GM12878 (cell line): ENCODE results near the gene CENPP. TPM values are rescaled to one million over a fixed set of nuclear protein-coding genes. Genes with fewer than 3 reads are reported as not detected.
A peak's percentile ranks its signal among the peaks of the same experiment; 100 is the strongest.

Experiments
- BACH1 ChIP-seq: fragments of 450-650 bp; IDR thresholded peaks from 2 replicates; pipeline ENCODE4 v1.6.1; 2017; ENCODE audit warnings: mild to moderate bottlenecking, borderline replicate concordance
- CHD1 ChIP-seq: IDR thresholded peaks from 2 replicates; pipeline ENCODE4 v1.6.1; 2012; ENCODE audit warnings: low read depth, low read length, improper control_type of control experiment
- DPF2 ChIP-seq: fragments of 450-650 bp; IDR thresholded peaks from 2 replicates; pipeline ENCODE4 v1.6.1; 2017; ENCODE audit warnings: mild to moderate bottlenecking
- HCFC1 ChIP-seq: fragments of 150-350 bp; IDR thresholded peaks from 2 replicates; pipeline ENCODE4 v1.6.1; 2014; ENCODE audit warnings: low read length
- SREBF2 ChIP-seq: IDR thresholded peaks from 2 replicates; pipeline ENCODE4 v1.6.1; 2012; ENCODE audit warnings: mild to moderate bottlenecking, low read length
- TCF12 ChIP-seq: IDR thresholded peaks from 2 replicates; pipeline ENCODE4 v1.6.1; 2011; ENCODE audit warnings: low read depth, mild to moderate bottlenecking, low read length
- polyA plus RNA-seq, 11 experiments: library from polyadenylated mRNA; depleted of rRNA in 4 of 11; unstranded in 6 of 11; stranded (reverse) in 5 of 11; fragments of >200 nt; fragmentation: Nextera tagmentation in 4 of 11; fragmentation: Illumina TruSeq in 1 of 11; extraction: Ambion mirVana in 4 of 11; extraction: Trizol in 1 of 11; gene quantifications; 1 replicate in 1 of 11; 2 replicates in 10 of 11; pipeline versions ENCODE4 v1.2.1 to v1.2.3, GENCODE V29; 2011 to 2016; ENCODE audit warnings: inconsistent platforms in 2 of 11, missing spikeins in 2 of 11, low read depth in 1 of 11
- total RNA-seq, 4 experiments: library from RNA; depleted of rRNA in 3 of 4; stranded (reverse); fragments of >200 nt in 3 of 4; fragmentation: Illumina TruSeq in 1 of 4; extraction: Trizol in 1 of 4; gene quantifications; 2 replicates each; pipeline versions ENCODE4 v1.2.1 to v1.2.3, GENCODE V29; 2013 to 2021
- TF ChIP-seq, protein P1 (sequence below): fragments of 450-650 bp; IDR thresholded peaks from 2 replicates; pipeline ENCODE4 v1.6.1; 2016; ENCODE audit warnings: mild to moderate bottlenecking, moderate library complexity, borderline replicate concordance
- TF ChIP-seq, protein P2 (sequence below): IDR thresholded peaks from 2 replicates; pipeline ENCODE4 v1.6.1; 2012; ENCODE audit warnings: low read length, inconsistent platforms
- TF ChIP-seq, protein P3 (sequence below): IDR thresholded peaks from 2 replicates; pipeline ENCODE4 v1.6.1; 2012; ENCODE audit warnings: low read depth, low read length, improper control_type of control experiment
- TF ChIP-seq, protein P4 (sequence below): IDR thresholded peaks from 2 replicates; pipeline ENCODE4 v1.6.1; 2011; ENCODE audit warnings: low read depth, mild to moderate bottlenecking, low read length, moderate library complexity, borderline replicate concordance; ENCODE audit errors: extremely low read depth
- TF ChIP-seq, protein P5 (sequence below): fragments of 450-650 bp; IDR thresholded peaks from 2 replicates; pipeline ENCODE4 v1.6.1; 2014; ENCODE audit warnings: mild to moderate bottlenecking
- TF ChIP-seq, protein P6 (sequence below): fragments of 450-650 bp; formaldehyde crosslinking; IDR thresholded peaks from 2 replicates; pipeline ENCODE4 v1.5.0; 2022; ENCODE audit warnings: mild to moderate bottlenecking, missing genetic modification characterization

CENPP gene
- total and polyA plus RNA-seq, 10 of the 15 experiments (the other 5 are each of a cell fraction or from before 2014, with no cell fraction given), result 9.4 to 31.4 (median 19.8) TPM

DNA sequence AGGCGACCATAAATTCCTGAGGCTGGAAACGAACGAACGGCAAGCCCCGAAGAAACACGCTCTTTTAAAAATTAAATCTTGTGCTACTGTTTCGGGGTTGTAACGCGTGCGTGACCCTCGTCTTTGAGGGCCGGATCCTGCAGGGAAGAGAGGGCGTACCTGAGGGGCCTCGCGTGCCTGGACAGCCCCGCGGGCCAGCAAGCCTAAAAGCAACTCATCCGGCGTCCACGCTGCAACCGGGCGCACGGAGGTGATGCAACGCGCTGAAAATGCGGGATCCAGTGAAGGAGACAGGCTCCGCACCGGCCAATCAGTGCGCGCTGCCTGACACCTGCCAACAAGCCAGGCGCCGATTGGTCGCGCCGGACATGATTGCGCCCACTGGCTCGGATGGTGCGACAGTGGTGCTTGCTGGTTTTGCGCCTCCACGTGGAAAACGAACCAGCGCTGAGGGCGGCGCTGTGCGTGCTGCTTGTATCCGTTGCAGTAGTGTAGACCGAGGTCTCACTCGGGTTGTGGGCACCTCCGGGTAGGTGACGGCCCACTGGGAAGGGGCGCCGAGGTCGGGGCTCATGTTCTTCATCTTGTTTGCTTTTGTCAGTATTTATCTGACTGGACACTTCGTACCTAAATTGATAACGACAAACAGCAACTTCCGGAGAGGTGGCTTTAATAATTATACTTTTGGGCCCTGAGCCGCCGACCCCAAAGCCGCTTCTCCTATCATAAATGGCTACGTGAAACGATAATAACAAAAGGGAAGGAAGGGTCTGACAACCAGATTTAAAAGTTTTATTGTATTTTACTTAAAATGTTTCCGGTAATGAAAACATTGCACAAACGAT, 32.1 kb upstream of the CENPP start, which contains the start of gene IARS1 (continued):
- TF ChIP-seq, protein P1, sequence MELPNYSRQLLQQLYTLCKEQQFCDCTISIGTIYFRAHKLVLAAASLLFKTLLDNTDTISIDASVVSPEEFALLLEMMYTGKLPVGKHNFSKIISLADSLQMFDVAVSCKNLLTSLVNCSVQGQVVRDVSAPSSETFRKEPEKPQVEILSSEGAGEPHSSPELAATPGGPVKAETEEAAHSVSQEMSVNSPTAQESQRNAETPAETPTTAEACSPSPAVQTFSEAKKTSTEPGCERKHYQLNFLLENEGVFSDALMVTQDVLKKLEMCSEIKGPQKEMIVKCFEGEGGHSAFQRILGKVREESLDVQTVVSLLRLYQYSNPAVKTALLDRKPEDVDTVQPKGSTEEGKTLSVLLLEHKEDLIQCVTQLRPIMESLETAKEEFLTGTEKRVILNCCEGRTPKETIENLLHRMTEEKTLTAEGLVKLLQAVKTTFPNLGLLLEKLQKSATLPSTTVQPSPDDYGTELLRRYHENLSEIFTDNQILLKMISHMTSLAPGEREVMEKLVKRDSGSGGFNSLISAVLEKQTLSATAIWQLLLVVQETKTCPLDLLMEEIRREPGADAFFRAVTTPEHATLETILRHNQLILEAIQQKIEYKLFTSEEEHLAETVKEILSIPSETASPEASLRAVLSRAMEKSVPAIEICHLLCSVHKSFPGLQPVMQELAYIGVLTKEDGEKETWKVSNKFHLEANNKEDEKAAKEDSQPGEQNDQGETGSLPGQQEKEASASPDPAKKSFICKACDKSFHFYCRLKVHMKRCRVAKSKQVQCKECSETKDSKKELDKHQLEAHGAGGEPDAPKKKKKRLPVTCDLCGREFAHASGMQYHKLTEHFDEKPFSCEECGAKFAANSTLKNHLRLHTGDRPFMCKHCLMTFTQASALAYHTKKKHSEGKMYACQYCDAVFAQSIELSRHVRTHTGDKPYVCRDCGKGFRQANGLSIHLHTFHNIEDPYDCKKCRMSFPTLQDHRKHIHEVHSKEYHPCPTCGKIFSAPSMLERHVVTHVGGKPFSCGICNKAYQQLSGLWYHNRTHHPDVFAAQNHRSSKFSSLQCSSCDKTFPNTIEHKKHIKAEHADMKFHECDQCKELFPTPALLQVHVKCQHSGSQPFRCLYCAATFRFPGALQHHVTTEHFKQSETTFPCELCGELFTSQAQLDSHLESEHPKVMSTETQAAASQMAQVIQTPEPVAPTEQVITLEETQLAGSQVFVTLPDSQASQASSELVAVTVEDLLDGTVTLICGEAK, result peak; percentile 65; the same call in 1 of the 2 replicates
- TF ChIP-seq DPF2 (peak; percentile 54; the same call in 1 of the 2 replicates), TCF12 (no peak; the same call in 1 of the 2 replicates), HCFC1 (peak; percentile 60; the same call in 1 of the 2 replicates), SREBF2 (no peak), CHD1 (no peak), BACH1 (peak; percentile 58; the same call in 1 of the 2 replicates)
- TF ChIP-seq, protein P2, sequence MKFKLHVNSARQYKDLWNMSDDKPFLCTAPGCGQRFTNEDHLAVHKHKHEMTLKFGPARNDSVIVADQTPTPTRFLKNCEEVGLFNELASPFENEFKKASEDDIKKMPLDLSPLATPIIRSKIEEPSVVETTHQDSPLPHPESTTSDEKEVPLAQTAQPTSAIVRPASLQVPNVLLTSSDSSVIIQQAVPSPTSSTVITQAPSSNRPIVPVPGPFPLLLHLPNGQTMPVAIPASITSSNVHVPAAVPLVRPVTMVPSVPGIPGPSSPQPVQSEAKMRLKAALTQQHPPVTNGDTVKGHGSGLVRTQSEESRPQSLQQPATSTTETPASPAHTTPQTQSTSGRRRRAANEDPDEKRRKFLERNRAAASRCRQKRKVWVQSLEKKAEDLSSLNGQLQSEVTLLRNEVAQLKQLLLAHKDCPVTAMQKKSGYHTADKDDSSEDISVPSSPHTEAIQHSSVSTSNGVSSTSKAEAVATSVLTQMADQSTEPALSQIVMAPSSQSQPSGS, result peak; percentile 15; the same call in 1 of the 2 replicates
- TF ChIP-seq, protein P3, sequence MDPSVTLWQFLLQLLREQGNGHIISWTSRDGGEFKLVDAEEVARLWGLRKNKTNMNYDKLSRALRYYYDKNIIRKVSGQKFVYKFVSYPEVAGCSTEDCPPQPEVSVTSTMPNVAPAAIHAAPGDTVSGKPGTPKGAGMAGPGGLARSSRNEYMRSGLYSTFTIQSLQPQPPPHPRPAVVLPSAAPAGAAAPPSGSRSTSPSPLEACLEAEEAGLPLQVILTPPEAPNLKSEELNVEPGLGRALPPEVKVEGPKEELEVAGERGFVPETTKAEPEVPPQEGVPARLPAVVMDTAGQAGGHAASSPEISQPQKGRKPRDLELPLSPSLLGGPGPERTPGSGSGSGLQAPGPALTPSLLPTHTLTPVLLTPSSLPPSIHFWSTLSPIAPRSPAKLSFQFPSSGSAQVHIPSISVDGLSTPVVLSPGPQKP, result 0 out of 2 replicates have a peak, but pooled peaks have one; percentile 15
- TF ChIP-seq, protein P4, sequence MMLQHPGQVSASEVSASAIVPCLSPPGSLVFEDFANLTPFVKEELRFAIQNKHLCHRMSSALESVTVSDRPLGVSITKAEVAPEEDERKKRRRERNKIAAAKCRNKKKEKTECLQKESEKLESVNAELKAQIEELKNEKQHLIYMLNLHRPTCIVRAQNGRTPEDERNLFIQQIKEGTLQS, result no peak
- TF ChIP-seq, protein P5, sequence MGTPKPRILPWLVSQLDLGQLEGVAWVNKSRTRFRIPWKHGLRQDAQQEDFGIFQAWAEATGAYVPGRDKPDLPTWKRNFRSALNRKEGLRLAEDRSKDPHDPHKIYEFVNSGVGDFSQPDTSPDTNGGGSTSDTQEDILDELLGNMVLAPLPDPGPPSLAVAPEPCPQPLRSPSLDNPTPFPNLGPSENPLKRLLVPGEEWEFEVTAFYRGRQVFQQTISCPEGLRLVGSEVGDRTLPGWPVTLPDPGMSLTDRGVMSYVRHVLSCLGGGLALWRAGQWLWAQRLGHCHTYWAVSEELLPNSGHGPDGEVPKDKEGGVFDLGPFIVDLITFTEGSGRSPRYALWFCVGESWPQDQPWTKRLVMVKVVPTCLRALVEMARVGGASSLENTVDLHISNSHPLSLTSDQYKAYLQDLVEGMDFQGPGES, result peak; percentile 87
- TF ChIP-seq, protein P6, sequence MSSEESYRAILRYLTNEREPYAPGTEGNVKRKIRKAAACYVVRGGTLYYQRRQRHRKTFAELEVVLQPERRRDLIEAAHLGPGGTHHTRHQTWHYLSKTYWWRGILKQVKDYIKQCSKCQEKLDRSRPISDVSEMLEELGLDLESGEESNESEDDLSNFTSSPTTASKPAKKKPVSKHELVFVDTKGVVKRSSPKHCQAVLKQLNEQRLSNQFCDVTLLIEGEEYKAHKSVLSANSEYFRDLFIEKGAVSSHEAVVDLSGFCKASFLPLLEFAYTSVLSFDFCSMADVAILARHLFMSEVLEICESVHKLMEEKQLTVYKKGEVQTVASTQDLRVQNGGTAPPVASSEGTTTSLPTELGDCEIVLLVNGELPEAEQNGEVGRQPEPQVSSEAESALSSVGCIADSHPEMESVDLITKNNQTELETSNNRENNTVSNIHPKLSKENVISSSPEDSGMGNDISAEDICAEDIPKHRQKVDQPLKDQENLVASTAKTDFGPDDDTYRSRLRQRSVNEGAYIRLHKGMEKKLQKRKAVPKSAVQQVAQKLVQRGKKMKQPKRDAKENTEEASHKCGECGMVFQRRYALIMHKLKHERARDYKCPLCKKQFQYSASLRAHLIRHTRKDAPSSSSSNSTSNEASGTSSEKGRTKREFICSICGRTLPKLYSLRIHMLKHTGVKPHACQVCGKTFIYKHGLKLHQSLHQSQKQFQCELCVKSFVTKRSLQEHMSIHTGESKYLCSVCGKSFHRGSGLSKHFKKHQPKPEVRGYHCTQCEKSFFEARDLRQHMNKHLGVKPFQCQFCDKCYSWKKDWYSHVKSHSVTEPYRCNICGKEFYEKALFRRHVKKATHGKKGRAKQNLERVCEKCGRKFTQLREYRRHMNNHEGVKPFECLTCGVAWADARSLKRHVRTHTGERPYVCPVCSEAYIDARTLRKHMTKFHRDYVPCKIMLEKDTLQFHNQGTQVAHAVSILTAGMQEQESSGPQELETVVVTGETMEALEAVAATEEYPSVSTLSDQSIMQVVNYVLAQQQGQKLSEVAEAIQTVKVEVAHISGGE (CRISPR knock-in tag), result no peak
